ENCODE results near the gene KIF25. TPM values are rescaled to one million over a fixed set of nuclear protein-coding genes. Genes with fewer than 3 reads are reported as not detected.

KIF25 gene
- total RNA-seq, 1 donor from 2014 or later, result not detected

- Histone ChIP-seq H3K27me3 (no peaks in the 10 kb centered on the region), H3K4me1 (no peaks in the 10 kb centered on the region), H3K4me3 (no peak overlapping the region), H3K27ac (no peak overlapping the region), H3K9me3 (no peaks in the 10 kb centered on the region), H3K36me3 (no peaks in the 10 kb centered on the region)
- peak in 1 of 2 donors; percentile 58 for DNase-seq (ENCODE audit: extremely low spot score in 2 of 2)
- TF ChIP-seq CTCF (IDR thresholded peaks at IDR 0.05), result no peak
- no peak for TF ChIP-seq POLR2AphosphoS5 (IDR thresholded peaks at IDR 0.05; ENCODE audit: insufficient read depth in 1 of 2, low read depth in 1 of 2)
- no peak for TF ChIP-seq POLR2A (IDR thresholded peaks at IDR 0.05)
- intact Hi-C loops (cut with DNase I), result no loop called here
Observed at GRCh38 chr6:167993831-167994230, 3.6 kb upstream of the KIF25 start.

GRCh38 chr6:167995302-167995701, 2.2 kb upstream of the KIF25 start:
- Histone ChIP-seq H3K4me1 (no peaks in the 10 kb centered on the region), H3K36me3 (no peaks in the 10 kb centered on the region), H3K9me3 (no peaks in the 10 kb centered on the region), H3K27ac (no peak overlapping the region), H3K27me3 (no peaks in the 10 kb centered on the region), H3K4me3 (no peak overlapping the region)
- intact Hi-C loops (cut with DNase I), result no loop called here
- no peak for DNase-seq (ENCODE audit: extremely low spot score in 2 of 2)
- TF ChIP-seq POLR2A (IDR thresholded peaks at IDR 0.05), result no peak
- TF ChIP-seq POLR2AphosphoS5 (IDR thresholded peaks at IDR 0.05; ENCODE audit: insufficient read depth in 1 of 2, low read depth in 1 of 2), result no peak
- no peak for TF ChIP-seq CTCF (IDR thresholded peaks at IDR 0.05)

GRCh38 chr6:167995731-167996151, 1.7 kb upstream of the KIF25 start:
- intact Hi-C loops (cut with DNase I), result no loop called here
- DNase-seq (ENCODE audit: extremely low spot score in 2 of 2), result peak in 1 of 2 donors; percentile 83
- no peak for TF ChIP-seq POLR2A (IDR thresholded peaks at IDR 0.05)
- TF ChIP-seq CTCF (IDR thresholded peaks at IDR 0.05), result no peak
- no peak for TF ChIP-seq POLR2AphosphoS5 (IDR thresholded peaks at IDR 0.05; ENCODE audit: insufficient read depth in 1 of 2, low read depth in 1 of 2)
- Histone ChIP-seq H3K4me3 (no peak overlapping the region), H3K36me3 (no peaks in the 10 kb centered on the region), H3K9me3 (no peaks in the 10 kb centered on the region), H3K27me3 (no peaks in the 10 kb centered on the region), H3K27ac (no peak overlapping the region), H3K4me1 (no peaks in the 10 kb centered on the region)

- H3K4me1 ChIP-seq, result no peaks in the 10 kb centered on the region
- peak; percentile 69 to 72 for DNase-seq (ENCODE audit: extremely low spot score in 2 of 2)
- H3K27me3 ChIP-seq, result no peaks in the 10 kb centered on the region
- H3K9me3 ChIP-seq, result no peaks in the 10 kb centered on the region
- no peak overlapping the region for H3K27ac ChIP-seq
- no peaks in the 10 kb centered on the region for H3K36me3 ChIP-seq
- H3K4me3 ChIP-seq, result no peak overlapping the region
- intact Hi-C loops (cut with DNase I), result no loop called here
- no peak for TF ChIP-seq POLR2A (IDR thresholded peaks at IDR 0.05)
- no peak for TF ChIP-seq POLR2AphosphoS5 (IDR thresholded peaks at IDR 0.05; ENCODE audit: insufficient read depth in 1 of 2, low read depth in 1 of 2)
- TF ChIP-seq CTCF (IDR thresholded peaks at IDR 0.05), result no peak
Observed at GRCh38 chr6:167996424-167997199, 859 bp upstream of the KIF25 start.

GRCh38 chr6:167998215-167998614, 744 bp downstream of the KIF25 start:
- Histone ChIP-seq H3K27ac (no peak overlapping the region), H3K4me3 (no peak overlapping the region), H3K36me3 (no peaks in the 10 kb centered on the region), H3K4me1 (no peaks in the 10 kb centered on the region), H3K27me3 (no peaks in the 10 kb centered on the region), H3K9me3 (no peaks in the 10 kb centered on the region)
- intact Hi-C loops (cut with DNase I), result no loop called here
- peak in 1 of 2 donors; percentile 29 for DNase-seq (ENCODE audit: extremely low spot score in 2 of 2)
- TF ChIP-seq POLR2AphosphoS5 (IDR thresholded peaks at IDR 0.05; ENCODE audit: insufficient read depth in 1 of 2, low read depth in 1 of 2) (no peak), CTCF (IDR thresholded peaks at IDR 0.05) (no peak), POLR2A (IDR thresholded peaks at IDR 0.05) (no peak)

Data from vagina (tissue), 2 donors.